KMS-11 (cell line): ENCODE results near the gene PTGFR.

Source experiments
- H2AFZ ChIP-seq: fragments of 200-600 bp; sonication (generic); 2 replicates; pipeline ENCODE4 v1.6.1; 2016; ENCODE audit warnings: antibody characterized with exemption, mixed run types, low read depth
- H3K27ac ChIP-seq: fragments of 200-600 bp; sonication (generic); 2 replicates; pipeline ENCODE4 v1.6.1; 2016; ENCODE audit warnings: mild to moderate bottlenecking, mixed run types
- H3K27me3 ChIP-seq: fragments of 200-600 bp; sonication (generic); 2 replicates; pipeline ENCODE4 v1.6.1; 2017; ENCODE audit warnings: mild to moderate bottlenecking, low read depth, mixed run types, moderate library complexity; ENCODE audit not compliant: insufficient read depth
- H3K36me3 ChIP-seq: fragments of 200-600 bp; sonication (generic); 2 replicates; pipeline ENCODE4 v1.6.1; 2017; ENCODE audit warnings: mild to moderate bottlenecking, mixed run types; ENCODE audit not compliant: insufficient read depth
- H3K4me1 ChIP-seq: fragments of 200-600 bp; sonication (generic); 2 replicates; pipeline ENCODE4 v1.6.1; 2016; ENCODE audit warnings: mild to moderate bottlenecking, low read depth, mixed run types; ENCODE audit not compliant: poor library complexity, severe bottlenecking
- H3K4me2 ChIP-seq: fragments of 200-600 bp; sonication (generic); 2 replicates; pipeline ENCODE4 v1.7.0; 2016; ENCODE audit warnings: mild to moderate bottlenecking, mixed run types
- H3K4me3 ChIP-seq: fragments of 200-600 bp; sonication (generic); IDR thresholded peaks from 2 replicates; pipeline ENCODE4 v1.6.1; 2017; ENCODE audit warnings: low read depth, low read length, mixed read lengths; ENCODE audit not compliant: insufficient read depth
- H3K79me2 ChIP-seq: fragments of 200-600 bp; sonication (generic); 2 replicates; pipeline ENCODE4 v1.6.1; 2016; ENCODE audit warnings: low read depth, mixed run types; ENCODE audit not compliant: insufficient read depth
- H3K9ac ChIP-seq: fragments of 200-600 bp; sonication (generic); 2 replicates; pipeline ENCODE4 v1.6.1; 2016; ENCODE audit warnings: mild to moderate bottlenecking, mixed run types
- H4K20me1 ChIP-seq: fragments of 200-600 bp; sonication (generic); 2 replicates; pipeline ENCODE4 v1.6.1; 2016; ENCODE audit warnings: mild to moderate bottlenecking, mixed run types; ENCODE audit not compliant: insufficient read depth
- TF ChIP-seq, protein P1 (sequence below): fragments of 200-600 bp; sonication (generic); conservative IDR thresholded peaks from 2 replicates; pipeline ENCODE4 v1.6.1; 2017; ENCODE audit warnings: low read depth, mild to moderate bottlenecking, antibody characterized with exemption, low read length, moderate library complexity, mixed read lengths

PTGFR gene

GRCh38 chr1:78541479-78541878 is 50.7 kb downstream of the PTGFR start:
- H3K4me1 ChIP-seq: no peaks in the 10 kb centered on the region
- H4K20me1 ChIP-seq: no peaks in the 10 kb centered on the region
- no peaks in the 10 kb centered on the region for H3K36me3 ChIP-seq
- H3K4me2 ChIP-seq: no peak overlapping the region
- no peak overlapping the region for H3K4me3 ChIP-seq
- no peak overlapping the region for H2AFZ ChIP-seq
- no peaks in the 10 kb centered on the region for H3K79me2 ChIP-seq
- no peak overlapping the region for H3K9ac ChIP-seq
- H3K27me3 ChIP-seq: no peaks in the 10 kb centered on the region
- no peak overlapping the region for H3K27ac ChIP-seq
- TF ChIP-seq, protein P1, sequence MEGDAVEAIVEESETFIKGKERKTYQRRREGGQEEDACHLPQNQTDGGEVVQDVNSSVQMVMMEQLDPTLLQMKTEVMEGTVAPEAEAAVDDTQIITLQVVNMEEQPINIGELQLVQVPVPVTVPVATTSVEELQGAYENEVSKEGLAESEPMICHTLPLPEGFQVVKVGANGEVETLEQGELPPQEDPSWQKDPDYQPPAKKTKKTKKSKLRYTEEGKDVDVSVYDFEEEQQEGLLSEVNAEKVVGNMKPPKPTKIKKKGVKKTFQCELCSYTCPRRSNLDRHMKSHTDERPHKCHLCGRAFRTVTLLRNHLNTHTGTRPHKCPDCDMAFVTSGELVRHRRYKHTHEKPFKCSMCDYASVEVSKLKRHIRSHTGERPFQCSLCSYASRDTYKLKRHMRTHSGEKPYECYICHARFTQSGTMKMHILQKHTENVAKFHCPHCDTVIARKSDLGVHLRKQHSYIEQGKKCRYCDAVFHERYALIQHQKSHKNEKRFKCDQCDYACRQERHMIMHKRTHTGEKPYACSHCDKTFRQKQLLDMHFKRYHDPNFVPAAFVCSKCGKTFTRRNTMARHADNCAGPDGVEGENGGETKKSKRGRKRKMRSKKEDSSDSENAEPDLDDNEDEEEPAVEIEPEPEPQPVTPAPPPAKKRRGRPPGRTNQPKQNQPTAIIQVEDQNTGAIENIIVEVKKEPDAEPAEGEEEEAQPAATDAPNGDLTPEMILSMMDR: no peak

DNA sequence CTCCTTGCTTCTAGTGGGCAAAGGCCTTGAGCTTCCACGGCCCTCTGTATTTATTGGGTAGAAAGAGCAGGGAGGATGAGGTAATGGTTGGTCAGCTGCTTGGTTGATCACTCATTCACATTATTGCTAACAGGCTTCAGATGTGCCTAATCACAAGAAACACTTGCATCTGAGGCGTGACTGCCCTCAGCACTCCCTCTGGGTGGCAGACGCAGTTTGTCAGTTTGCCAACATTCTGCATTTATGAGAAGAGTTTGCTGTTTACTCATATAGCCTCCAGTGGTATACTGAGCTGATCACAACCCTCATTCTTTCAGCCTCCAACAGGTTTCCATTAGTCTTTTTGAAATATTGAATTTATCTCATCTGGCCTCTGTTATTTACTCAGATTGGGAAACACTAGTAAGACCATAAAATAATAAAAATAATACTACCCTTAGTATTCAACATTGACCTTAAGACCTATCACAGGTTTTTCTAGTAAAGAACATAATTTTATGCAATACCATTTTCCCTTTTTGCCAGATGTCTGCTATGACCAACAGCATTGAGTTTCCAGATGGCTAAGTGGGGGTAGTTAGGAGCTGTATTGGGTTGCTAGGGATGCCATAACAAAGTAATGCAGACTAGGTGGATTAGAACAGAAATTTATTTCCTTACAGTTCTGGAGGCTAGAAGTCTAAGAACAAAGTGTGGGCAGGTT is 53.3 kb downstream of the PTGFR start:
- H3K27me3 ChIP-seq: no peaks in the 10 kb centered on the region
- H3K27ac ChIP-seq: no peak overlapping the region
- no peaks in the 10 kb centered on the region for H4K20me1 ChIP-seq
- H3K4me3 ChIP-seq: no peak overlapping the region
- H3K36me3 ChIP-seq: no peaks in the 10 kb centered on the region
- H3K79me2 ChIP-seq: no peaks in the 10 kb centered on the region
- no peak overlapping the region for H3K9ac ChIP-seq
- H3K4me1 ChIP-seq: no peaks in the 10 kb centered on the region
- no peak overlapping the region for H3K4me2 ChIP-seq
- H2AFZ ChIP-seq: no peak overlapping the region
- TF ChIP-seq, protein P1: no peak

DNA sequence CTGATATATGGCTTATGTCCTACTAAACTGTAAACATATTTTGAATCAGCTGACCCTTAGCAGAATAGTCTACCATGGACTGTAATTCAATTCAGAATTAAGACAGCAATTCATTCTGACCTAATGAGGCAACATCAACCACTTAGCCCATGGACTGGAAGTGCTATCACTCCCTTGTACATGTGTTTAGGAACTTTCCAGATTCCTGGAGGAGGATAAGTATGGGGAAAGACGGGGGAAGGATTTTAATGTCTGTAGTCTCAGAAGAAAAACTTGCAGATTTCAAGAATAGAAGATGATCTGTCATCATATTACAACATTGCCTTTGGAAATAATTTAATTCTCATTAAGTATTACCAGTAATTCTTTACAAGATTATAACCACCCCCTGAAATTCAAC is 56.3 kb downstream of the PTGFR start:
- Histone ChIP-seq H2AFZ (no peak overlapping the region), H3K4me2 (no peak overlapping the region), H3K4me3 (no peak overlapping the region), H3K4me1 (no peaks in the 10 kb centered on the region), H3K27ac (no peak overlapping the region), H4K20me1 (no peaks in the 10 kb centered on the region), H3K79me2 (no peaks in the 10 kb centered on the region), H3K36me3 (no peaks in the 10 kb centered on the region), H3K27me3 (no peaks in the 10 kb centered on the region), H3K9ac (no peak overlapping the region)
- TF ChIP-seq, protein P1: no peak

GRCh38 chr1:78549331-78549730 is 58.6 kb downstream of the PTGFR start:
- H3K27ac ChIP-seq: no peak overlapping the region
- H3K27me3 ChIP-seq: no peaks in the 10 kb centered on the region
- H3K4me1 ChIP-seq: no peaks in the 10 kb centered on the region
- no peak overlapping the region for H3K4me3 ChIP-seq
- H4K20me1 ChIP-seq: no peaks in the 10 kb centered on the region
- H3K36me3 ChIP-seq: no peaks in the 10 kb centered on the region
- H3K9ac ChIP-seq: no peak overlapping the region
- H3K4me2 ChIP-seq: no peak overlapping the region
- no peak overlapping the region for H2AFZ ChIP-seq
- TF ChIP-seq, protein P1: no peak
- no peaks in the 10 kb centered on the region for H3K79me2 ChIP-seq
